ENCODE measurements around the gene HOXD3. TPM values are rescaled to one million over a fixed set of nuclear protein-coding genes. Genes with fewer than 3 reads are reported as not detected.

Gene HOXD3
- total and polyA plus RNA-seq, 7 experiments from 2014 or later, result not detected

GRCh38 chr2:176174382-176174823 is 17.3 kb downstream of the HOXD3 start:
- intact Hi-C loops (cut with micrococcal nuclease), result no loop called here
- peak overlapping the region in 1 of 10 donors; percentile 72 for H3K4me3 Mint-ChIP-seq
- Histone ChIP-seq H3K4me1 (ENCODE audit: control insufficient read depth in 2 of 2, insufficient read depth in 2 of 2, low read length in 2 of 2) (no peaks in the 10 kb centered on the region), H3K27me3 (ENCODE audit: control insufficient read depth in 2 of 2, insufficient read depth in 2 of 2, low read length in 2 of 2) (peaks cover 20 to 61% of the 10 kb centered on the region in 2 donors), H3K36me3 (ENCODE audit: control insufficient read depth in 2 of 3, insufficient read depth in 3 of 3, low read length in 3 of 3) (no peaks in the 10 kb centered on the region), H3K9me3 (ENCODE audit: control insufficient read depth in 2 of 3, low read length in 3 of 3) (no peaks in the 10 kb centered on the region), H3K4me3 (ENCODE audit: low read length) (no peak overlapping the region), H3K27ac (ENCODE audit: low read depth, low read length) (no peak overlapping the region)
- H3K9me3 Mint-ChIP-seq, result peaks cover 0 to 16% (median 4%) of the 10 kb centered on the region in 11 donors
- no peak overlapping the region for H3K27ac Mint-ChIP-seq
- H3K27me3 Mint-ChIP-seq, result peaks cover 84 to 94% (median 89%) of the 10 kb centered on the region in 5 donors
- peaks cover 0 to 39% (median 20%) of the 10 kb centered on the region in 7 donors for H3K4me1 Mint-ChIP-seq
- ATAC-seq (no peak), DNase-seq (no peak)
- ChIA-PET POLR2A (no interaction called here), CTCF (no interaction called here)
- peaks cover 0 to 6% (median 0%) of the 10 kb centered on the region in 5 donors for H3K36me3 Mint-ChIP-seq

DNA sequence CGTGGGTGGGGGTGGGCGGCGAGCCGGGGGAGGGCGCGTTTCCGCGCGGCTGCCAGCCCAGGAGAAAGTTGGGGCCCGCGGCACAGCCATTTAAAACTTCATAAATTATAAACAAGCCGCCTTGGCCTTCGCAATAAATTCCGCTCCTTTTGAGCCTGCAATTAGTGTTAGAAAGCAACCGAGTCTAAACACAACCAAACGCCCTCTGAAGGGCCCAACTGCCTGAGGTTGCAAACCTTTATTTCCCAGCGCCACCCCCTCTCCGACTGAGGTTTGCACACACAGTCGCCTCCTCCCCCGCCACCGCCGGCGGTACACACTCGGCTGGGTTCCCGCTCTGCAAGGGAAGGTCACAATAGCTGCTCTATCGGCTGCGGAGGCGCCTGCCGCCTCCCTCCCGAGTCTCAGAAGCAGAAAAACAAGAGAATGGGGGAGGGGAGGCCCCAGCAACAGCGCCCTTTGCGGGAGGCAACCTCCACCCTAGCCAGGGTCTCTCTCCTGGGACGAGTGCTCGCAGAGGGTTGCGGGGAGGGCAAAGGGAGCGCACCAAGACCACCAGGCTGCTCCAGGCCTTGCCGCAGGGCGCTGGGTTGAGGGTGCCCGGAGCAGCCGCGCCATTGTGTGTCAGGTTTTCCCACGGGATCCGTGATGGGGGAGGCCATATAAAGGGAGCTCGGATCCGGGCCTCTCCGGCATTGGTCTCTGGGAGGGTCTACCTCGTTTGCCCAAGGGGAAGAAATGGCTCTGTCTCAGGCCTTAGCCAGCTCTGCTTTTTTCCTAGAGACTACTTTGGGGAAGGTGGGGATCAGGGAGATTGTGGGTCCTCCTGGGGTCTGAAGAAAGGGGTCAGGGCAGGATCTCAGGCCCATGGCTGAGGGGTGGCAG is 18.0 kb downstream of the HOXD3 start:
- H3K36me3 ChIP-seq (ENCODE audit: control insufficient read depth in 2 of 3, insufficient read depth in 3 of 3, low read length in 3 of 3), result no peaks in the 10 kb centered on the region
- H3K27me3 ChIP-seq (ENCODE audit: control insufficient read depth in 2 of 2, insufficient read depth in 2 of 2, low read length in 2 of 2), result peaks cover 22 to 58% of the 10 kb centered on the region in 2 donors
- ATAC-seq (no peak), DNase-seq (no peak)
- Mint-ChIP-seq H3K36me3 (peaks cover 0 to 10% (median 0%) of the 10 kb centered on the region in 5 donors), H3K4me3 (peak overlapping the region in 6 of 10 donors; percentile 12 to 72 (median 32)), H3K4me1 (peaks cover 0 to 39% (median 20%) of the 10 kb centered on the region in 7 donors), H3K27ac (no peak overlapping the region), H3K9me3 (peaks cover 0 to 16% (median 2%) of the 10 kb centered on the region in 11 donors), H3K27me3 (peaks cover 84 to 94% (median 89%) of the 10 kb centered on the region in 5 donors)
- CTCF ChIA-PET, result no interaction called here
- H3K4me3 ChIP-seq (ENCODE audit: low read length), result no peak overlapping the region
- no peak overlapping the region for H3K27ac ChIP-seq (ENCODE audit: low read depth, low read length)
- no peaks in the 10 kb centered on the region for H3K4me1 ChIP-seq (ENCODE audit: control insufficient read depth in 2 of 2, insufficient read depth in 2 of 2, low read length in 2 of 2)
- POLR2A ChIA-PET, result no interaction called here
- no peaks in the 10 kb centered on the region for H3K9me3 ChIP-seq (ENCODE audit: control insufficient read depth in 2 of 3, low read length in 3 of 3)
- intact Hi-C loops (cut with micrococcal nuclease), result no loop called here

- Histone ChIP-seq H3K4me1 (ENCODE audit: control insufficient read depth in 2 of 2, insufficient read depth in 2 of 2, low read length in 2 of 2) (no peaks in the 10 kb centered on the region), H3K9me3 (ENCODE audit: control insufficient read depth in 2 of 3, low read length in 3 of 3) (no peaks in the 10 kb centered on the region), H3K27ac (ENCODE audit: low read depth, low read length) (no peak overlapping the region), H3K4me3 (ENCODE audit: low read length) (no peak overlapping the region), H3K27me3 (ENCODE audit: control insufficient read depth in 2 of 2, insufficient read depth in 2 of 2, low read length in 2 of 2) (peaks cover 22 to 50% of the 10 kb centered on the region in 2 donors), H3K36me3 (ENCODE audit: control insufficient read depth in 2 of 3, insufficient read depth in 3 of 3, low read length in 3 of 3) (no peaks in the 10 kb centered on the region)
- Mint-ChIP-seq H3K36me3 (peaks cover 0 to 10% (median 0%) of the 10 kb centered on the region in 5 donors), H3K4me1 (peaks cover 0 to 39% (median 20%) of the 10 kb centered on the region in 7 donors), H3K9me3 (peaks cover 0 to 16% (median 2%) of the 10 kb centered on the region in 11 donors), H3K27ac (no peak overlapping the region), H3K4me3 (no peak overlapping the region), H3K27me3 (peaks cover 84 to 93% (median 89%) of the 10 kb centered on the region in 5 donors)
- DNase-seq, result no peak
- POLR2A ChIA-PET, result no interaction called here
- CTCF ChIA-PET, result interaction anchor here (1.1 kb wide), 1 partner anchor 279 kb away, joined by 3 read pairs; no protein-coding TSS in a partner anchor
- no peak for ATAC-seq
- intact Hi-C loops (cut with micrococcal nuclease), result no loop called here
Observed at GRCh38 chr2:176175709-176176607, 18.9 kb downstream of the HOXD3 start.

DNA sequence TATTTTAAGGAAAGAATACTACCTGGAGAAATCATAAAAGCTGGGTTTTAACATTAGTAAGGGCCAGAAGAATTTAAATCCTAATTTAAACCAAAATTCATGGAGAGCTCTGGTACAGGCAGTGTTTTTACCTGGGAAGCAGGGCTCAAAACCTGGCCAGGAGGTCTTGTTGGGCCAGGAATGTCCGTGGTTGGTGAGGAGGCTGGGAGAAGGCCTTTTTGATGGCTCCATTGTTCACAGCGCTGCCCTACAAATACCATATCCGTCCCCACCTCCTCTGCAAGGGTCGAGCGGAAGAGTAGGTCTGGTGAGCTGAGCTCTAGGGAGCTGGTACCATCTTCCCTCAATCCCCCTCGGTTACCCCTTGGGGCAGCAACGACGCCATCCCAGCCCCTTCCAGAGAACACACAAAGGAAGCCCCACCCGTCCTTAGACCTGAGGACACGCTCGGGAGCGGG is 20.5 kb downstream of the HOXD3 start:
- Mint-ChIP-seq H3K9me3 (peaks cover 0 to 12% (median 2%) of the 10 kb centered on the region in 11 donors), H3K4me1 (peaks cover 0 to 30% (median 13%) of the 10 kb centered on the region in 7 donors), H3K4me3 (peak overlapping the region in 5 of 10 donors; percentile 4 to 57 (median 44)), H3K36me3 (peaks cover 0 to 10% (median 0%) of the 10 kb centered on the region in 5 donors), H3K27ac (no peak overlapping the region), H3K27me3 (peaks cover 79 to 95% (median 87%) of the 10 kb centered on the region in 5 donors)
- H3K36me3 ChIP-seq (ENCODE audit: control insufficient read depth in 2 of 3, insufficient read depth in 3 of 3, low read length in 3 of 3), result no peaks in the 10 kb centered on the region
- intact Hi-C loops (cut with micrococcal nuclease), result no loop called here
- ChIA-PET CTCF (no interaction called here), POLR2A (no interaction called here)
- H3K27ac ChIP-seq (ENCODE audit: low read depth, low read length), result no peak overlapping the region
- ATAC-seq (no peak), DNase-seq (no peak)
- H3K4me1 ChIP-seq (ENCODE audit: control insufficient read depth in 2 of 2, insufficient read depth in 2 of 2, low read length in 2 of 2), result no peaks in the 10 kb centered on the region
- no peaks in the 10 kb centered on the region for H3K9me3 ChIP-seq (ENCODE audit: control insufficient read depth in 2 of 3, low read length in 3 of 3)
- no peak overlapping the region for H3K4me3 ChIP-seq (ENCODE audit: low read length)
- H3K27me3 ChIP-seq (ENCODE audit: control insufficient read depth in 2 of 2, insufficient read depth in 2 of 2, low read length in 2 of 2), result peaks cover 22 to 44% of the 10 kb centered on the region in 2 donors

- Histone ChIP-seq H3K36me3 (ENCODE audit: control insufficient read depth in 2 of 3, insufficient read depth in 3 of 3, low read length in 3 of 3) (no peaks in the 10 kb centered on the region), H3K4me3 (ENCODE audit: low read length) (no peak overlapping the region), H3K27ac (ENCODE audit: low read depth, low read length) (no peak overlapping the region), H3K9me3 (ENCODE audit: control insufficient read depth in 2 of 3, low read length in 3 of 3) (no peaks in the 10 kb centered on the region), H3K4me1 (ENCODE audit: control insufficient read depth in 2 of 2, insufficient read depth in 2 of 2, low read length in 2 of 2) (no peaks in the 10 kb centered on the region), H3K27me3 (ENCODE audit: control insufficient read depth in 2 of 2, insufficient read depth in 2 of 2, low read length in 2 of 2) (peaks cover 21 to 38% of the 10 kb centered on the region in 2 donors)
- Mint-ChIP-seq H3K27ac (no peak overlapping the region), H3K9me3 (peaks cover 0 to 7% (median 0%) of the 10 kb centered on the region in 11 donors), H3K4me1 (peaks cover 0 to 25% (median 10%) of the 10 kb centered on the region in 7 donors), H3K4me3 (peak overlapping the region in 5 of 10 donors; percentile 43 to 66 (median 44)), H3K27me3 (peaks cover 79 to 95% (median 87%) of the 10 kb centered on the region in 5 donors), H3K36me3 (peaks cover 0 to 10% (median 0%) of the 10 kb centered on the region in 5 donors)
- ChIA-PET POLR2A (no interaction called here), CTCF (no interaction called here)
- intact Hi-C loops (cut with micrococcal nuclease), result no loop called here
- ATAC-seq, result no peak
- DNase-seq, result no peak
Observed at GRCh38 chr2:176178038-176178756, 21.1 kb downstream of the HOXD3 start.
